ENCODE measurements around the gene ENOX2.
"Not testable (repeated sequence)": the region's sequence is repeated elsewhere in the genome, so short reads cannot be mapped to it uniquely, and the experiment has no call there.

ENOX2 gene

DNA sequence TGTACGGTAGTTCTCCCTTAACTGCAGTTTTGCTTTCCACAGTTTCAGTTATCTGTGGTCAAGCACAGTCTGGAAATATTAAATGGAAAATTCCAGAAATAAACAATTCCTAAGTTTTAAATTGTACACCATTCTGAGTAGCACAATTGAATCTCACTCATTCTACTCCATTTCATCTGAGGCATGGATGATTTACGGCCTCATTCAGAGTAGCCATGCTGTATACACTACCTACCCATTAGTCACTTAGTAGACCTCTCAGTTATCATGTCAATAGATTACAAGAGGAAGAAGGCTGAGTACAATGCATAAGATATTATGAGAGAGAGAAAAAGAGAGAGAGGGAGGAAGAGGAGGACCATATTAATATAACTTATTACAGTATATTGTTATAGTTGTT lies 77.5 kb downstream of the ENOX2 start:
- no peak for DNase-seq (ENCODE audit: low spot score)

DNA sequence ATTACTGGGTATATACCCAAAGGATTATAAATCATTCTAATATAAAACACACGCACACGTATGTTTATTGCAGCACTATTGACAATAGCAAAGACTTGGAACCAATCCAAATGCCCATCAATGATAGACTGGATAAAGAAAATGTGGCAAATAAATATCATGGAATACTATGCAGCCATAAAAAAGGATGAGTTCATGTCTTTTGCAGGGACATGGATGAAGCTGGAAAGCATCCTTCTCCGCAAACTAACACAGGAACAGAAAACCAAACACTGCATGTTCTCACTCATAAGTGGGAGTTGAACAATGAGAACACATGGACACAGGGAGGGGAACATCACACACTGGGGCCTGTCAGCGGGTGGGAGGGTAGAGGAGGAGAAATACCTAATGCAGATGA lies 83.6 kb downstream of the ENOX2 start:
- not testable (repeated sequence) for DNase-seq (ENCODE audit: low spot score)

DNA sequence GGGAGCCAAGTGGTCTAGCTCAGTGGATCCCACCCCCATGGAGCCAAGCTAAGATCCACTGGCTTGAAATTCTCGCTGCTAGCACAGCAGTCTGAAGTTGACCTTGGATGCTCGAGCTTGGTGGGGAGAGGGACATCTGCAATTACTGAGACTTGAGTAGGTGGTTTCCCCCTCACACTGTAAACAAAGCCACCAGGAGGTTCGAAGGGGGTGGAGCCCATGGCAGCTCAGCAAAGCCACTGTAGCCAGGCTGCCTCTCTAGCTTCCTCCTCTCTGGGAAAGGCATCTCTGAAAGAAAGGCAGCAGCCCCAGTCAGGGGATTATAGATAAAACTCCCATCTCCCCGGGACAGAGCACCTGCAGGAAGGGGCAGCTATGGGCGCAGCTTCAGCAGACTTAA lies 89.1 kb downstream of the ENOX2 start:
- not testable (repeated sequence) for DNase-seq (ENCODE audit: low spot score)

DNA sequence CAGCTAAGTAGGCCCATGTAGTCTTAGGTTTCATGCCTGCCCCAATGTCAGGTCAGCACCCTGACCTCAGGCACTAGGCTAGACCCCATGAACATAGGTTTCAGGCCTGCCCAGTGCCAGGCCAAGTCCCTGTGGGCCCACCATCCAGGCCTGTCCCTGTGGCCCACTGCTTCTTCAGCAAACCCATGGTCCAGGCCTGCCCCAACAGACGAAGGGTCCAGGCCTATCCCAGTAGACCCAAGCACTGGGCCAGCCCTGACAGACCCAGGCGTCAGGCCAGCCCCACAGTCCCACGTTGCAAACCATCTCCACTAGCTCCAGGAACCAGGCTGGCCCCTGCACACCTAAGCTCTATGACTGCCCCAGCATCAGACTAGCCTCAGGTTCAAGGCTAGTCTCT lies 92.4 kb downstream of the ENOX2 start:
- no peak for DNase-seq (ENCODE audit: low spot score)

DNA sequence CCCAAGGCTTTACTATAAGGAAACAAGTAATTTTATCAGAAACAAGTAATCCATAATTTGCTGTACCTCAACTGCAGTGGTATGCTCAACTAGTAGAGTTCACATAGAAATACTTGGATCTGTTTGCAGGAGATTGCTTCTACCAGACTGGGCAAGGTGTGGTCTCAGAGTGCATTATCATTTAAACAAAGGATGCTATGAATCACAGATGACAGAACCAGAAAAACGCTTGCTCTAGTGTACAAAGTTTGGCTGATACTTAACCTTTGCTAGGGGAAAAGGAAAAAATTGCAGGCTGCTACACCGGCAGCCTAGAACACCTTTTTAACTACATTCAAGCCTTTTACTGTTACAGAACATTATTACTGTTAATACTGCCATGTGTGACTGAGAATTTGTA lies 97.1 kb downstream of the ENOX2 start:
- no peak for DNase-seq (ENCODE audit: low spot score)

DNA sequence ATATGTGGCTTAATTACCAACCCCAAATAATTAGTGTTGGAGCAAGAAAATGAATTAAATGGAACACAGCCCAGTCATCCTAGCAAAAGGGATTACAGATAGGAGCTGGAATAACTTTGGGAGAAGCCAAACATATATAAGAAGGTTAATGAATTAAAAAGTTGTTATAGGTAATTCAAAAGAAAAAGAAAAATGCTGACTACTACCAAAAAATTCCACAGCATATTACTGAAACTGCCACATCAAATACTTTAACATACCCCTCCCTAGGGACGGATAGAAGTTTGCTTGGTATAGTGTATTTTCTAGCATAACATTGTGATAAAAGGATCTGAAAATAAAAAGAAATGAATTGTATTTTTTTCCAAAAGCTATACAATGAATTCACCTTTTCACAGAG lies 99.5 kb downstream of the ENOX2 start:
- DNase-seq (ENCODE audit: low spot score) = no peak

DNA sequence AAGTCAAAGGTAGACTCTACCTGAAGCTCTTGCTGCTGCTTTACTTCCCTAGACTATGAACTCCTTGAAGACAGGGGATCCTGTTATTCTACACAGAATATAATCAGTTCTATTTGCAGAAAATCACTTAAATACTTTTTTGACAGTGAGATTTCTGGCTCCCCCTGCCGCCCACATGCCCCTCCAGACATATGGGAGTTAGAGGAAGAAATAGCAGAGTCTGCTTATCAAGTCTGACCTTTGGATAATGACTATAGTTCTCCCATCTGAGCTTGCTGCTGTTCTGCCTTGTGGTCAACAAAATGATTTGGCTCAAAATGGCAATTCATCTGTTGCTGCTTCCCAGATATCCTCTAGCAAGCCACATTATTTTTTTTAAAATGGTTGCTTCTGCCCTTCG lies 101.1 kb downstream of the ENOX2 start:
- DNase-seq (ENCODE audit: low spot score) = peak; percentile 1

DNA sequence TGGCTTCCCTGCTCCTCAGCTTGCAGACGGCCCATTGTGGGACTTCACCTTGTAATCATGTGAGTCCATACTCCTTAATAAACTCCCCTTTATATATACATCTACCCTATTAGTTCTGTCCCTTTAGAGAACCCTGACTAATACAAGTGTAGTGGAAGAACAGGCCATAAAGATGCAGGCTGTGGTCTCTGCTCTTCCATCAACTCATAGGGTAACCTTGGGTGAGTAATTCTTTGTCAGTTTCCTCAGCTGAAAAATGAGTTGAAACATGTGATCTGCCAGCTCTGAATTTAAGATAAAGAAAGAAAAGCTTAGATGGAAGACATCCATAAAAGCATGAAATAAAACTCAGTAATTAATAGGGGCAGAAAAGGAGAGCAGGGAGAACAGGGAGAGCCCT lies 103.6 kb downstream of the ENOX2 start:
- DNase-seq (ENCODE audit: low spot score) = peak; percentile 3

DNA sequence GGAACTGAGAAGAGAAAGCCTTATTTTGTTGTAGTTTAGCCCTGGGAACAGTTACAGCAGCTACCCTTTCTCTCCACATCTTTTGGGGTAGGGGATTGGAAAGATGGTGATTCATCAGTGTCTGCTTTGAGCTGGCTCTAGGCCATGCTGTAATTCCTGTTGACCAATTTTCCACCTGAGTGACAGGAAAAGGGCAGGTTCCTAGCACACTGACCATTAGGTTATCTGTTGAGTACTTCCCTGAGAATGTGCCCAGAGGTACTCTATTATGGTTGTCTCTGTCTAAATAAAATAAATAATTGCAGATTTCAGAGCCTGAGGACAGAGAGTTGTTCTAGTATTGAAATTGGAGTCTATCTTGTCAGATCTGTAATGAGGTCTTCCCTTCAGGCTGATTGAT lies 109.0 kb downstream of the ENOX2 start:
- no peak for DNase-seq (ENCODE audit: low spot score)

DNA sequence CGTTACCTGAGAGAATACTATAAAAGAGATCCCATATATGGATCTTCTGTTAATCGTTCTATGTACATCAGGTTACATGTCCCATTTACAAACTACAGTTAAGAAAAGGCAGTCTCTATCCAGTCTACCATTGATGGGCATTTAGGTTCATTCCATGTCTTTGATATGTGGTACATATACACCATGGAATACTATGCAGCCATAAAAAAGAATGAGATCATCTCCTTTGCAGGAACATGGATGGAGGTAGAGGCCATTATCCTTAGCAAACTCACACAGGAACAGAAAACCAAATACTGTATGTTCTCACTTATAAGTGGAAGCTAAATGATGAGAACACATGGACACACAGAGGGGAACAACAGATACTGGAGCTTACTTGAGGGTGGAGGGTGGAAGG lies 111.1 kb downstream of the ENOX2 start:
- not testable (repeated sequence) for DNase-seq (ENCODE audit: low spot score)

DNA sequence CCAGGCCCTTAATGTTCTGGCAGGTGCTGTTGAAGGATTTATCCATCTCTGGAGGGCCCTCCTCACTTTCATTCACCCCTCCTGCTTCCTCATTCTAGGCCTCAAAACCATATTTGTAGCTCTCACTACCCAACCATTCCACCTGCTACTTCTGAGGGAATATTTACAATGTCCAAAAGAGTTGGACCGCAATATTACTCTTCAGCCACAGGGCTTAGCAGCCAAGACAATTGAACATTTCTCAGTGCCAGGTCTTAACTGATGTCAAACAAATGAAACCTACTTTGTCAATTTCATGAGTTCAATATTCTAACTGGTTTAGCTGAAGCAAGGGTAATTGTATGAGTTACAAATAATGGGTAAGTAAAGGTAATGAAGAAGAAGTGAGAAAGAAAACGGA lies 113.2 kb downstream of the ENOX2 start:
- DNase-seq (ENCODE audit: low spot score) = no peak

DNA sequence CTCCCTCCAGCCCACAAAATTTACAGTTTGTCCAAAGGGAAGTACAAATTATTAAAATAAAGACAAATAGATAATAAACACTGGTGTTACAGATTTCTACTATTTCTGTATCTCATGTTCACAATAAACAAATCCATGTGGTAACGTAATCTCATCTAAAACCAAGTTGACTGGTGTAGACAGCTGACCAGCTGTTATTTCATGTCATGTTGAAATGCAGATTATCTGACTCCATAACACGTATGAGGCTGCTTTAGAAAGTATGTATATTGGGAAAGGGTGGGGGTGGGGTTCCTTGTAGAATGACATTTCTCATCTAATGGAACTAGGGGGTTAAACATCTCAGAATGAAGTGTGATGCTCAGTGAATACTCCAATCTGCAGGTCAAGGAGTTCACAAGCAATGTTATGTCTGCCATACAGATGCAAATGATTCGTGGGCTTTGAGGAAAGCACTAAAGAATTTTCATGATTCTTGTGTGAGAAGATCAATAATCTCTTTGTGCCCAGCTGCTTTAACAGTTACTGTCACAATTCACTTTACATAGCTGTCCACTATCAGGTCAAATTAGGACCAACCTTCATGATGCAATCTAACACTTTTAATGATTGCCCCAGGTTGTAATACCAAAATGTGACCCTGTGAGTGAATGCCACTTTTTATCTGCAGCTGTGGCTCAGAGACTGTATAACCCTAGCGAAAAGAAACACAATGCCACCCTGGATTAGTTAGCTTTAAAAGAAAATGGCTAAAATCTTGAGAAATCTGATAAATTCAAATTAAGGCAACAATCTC lies 114.0 kb downstream of the ENOX2 start:
- DNase-seq (ENCODE audit: low spot score) = no peak

DNA sequence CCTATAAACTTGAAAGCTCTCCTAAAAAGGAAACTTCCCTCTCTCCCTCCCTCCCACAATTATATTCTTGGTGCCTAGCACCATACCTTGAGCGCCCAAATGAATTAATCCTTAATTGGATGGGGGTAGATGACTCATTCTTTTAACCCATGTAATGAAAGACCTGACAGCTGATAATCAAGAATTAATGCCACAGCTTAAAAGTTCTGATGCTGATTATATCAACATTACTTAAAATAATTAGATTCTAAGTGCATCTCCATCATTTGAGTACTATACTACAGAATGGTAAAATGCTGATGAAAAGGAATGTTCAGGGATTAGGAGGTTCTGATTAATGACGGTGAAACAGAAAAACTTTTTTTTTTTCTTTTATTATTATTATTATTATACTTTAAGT lies 117.0 kb downstream of the ENOX2 start:
- DNase-seq (ENCODE audit: low spot score) = no peak

DNA sequence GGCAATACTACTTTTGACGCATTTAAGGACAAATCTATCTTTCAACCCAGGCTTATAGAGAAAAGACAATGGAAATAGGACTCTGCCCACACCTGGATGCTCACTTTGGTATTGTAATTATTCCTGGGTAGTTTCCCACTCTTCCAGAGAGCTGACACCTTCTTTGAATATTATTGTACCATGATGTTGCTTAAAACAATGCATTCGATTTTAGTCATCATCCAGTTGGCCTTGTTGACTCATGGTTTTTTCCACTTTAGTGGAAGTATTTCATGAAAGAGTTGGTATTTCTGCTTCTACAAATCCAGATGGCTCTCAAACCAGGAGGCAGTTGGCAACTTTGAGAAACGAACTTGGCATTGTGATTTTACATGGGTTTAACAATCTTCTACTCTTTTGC lies 124.2 kb downstream of the ENOX2 start:
- peak; percentile 1 for DNase-seq (ENCODE audit: low spot score)

DNA sequence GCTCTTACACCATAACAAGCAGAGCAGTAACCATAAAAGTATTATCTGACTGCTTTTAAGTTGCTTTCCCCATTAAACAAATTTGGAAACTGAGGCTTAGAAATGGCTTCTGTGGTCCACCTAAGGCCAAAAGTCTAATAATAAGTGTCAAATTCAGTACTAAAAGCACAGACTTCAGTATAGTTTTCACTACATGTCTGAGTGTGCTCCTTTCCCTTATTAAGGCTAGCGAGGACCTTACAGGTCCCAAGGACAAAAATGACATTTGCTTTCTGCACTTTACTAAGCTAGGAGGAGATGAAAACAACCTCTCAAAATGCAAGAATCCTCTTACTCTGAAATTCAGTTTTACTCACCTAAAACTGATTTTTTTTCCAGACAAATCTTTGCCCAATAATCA lies 127.2 kb downstream of the ENOX2 start:
- DNase-seq (ENCODE audit: low spot score) = no peak

DNA sequence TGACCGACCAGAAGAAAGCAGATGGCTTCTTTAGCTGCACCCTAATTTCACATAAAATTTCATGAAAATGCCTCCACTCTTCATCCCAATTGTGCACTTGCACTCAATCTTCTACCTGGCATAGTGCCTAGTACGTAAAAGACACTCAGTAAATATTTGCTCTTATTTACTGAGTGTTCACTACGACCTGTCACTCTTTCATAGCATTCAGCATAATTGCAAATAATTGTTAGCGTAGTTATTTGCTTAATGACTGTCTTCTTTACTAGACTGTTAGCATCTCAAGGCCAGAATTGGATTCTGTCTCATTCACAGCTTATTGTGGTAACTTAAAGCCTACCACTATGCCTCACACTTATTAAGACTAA lies 130.2 kb downstream of the ENOX2 start:
- no peak for DNase-seq (ENCODE audit: low spot score)

DNA sequence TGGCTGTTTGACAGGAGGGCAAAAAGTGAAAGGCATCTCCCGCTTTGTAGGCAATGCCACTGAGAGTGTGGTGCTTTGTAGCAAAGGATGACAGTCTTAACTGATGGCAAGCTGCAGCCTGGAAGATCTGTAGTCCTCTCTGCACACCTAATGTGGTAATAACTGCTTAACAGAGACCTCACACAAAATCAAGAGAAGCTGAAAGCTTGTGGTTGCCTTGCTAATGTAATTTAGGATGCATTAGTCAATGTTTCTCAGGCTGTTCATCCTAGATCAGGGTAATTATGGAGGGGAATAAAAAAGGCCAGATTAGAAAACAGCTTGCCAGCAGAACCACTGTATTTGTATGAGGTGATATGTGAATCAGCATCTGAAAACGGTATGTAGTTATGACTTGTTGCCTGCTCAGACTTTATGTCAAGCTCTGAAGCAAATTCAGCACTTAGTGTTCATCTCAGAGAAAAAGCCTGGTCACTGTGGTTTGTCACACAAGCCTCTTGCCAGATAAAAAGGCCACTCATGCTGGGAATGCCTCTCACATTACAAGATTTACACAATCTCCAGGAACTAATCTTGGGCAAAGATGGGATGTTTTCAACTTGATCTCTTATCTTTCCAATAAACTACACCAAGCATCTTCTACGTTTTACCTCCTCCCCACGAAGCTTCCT lies 130.8 kb downstream of the ENOX2 start:
- DNase-seq (ENCODE audit: low spot score) = peak; percentile 6

DNA sequence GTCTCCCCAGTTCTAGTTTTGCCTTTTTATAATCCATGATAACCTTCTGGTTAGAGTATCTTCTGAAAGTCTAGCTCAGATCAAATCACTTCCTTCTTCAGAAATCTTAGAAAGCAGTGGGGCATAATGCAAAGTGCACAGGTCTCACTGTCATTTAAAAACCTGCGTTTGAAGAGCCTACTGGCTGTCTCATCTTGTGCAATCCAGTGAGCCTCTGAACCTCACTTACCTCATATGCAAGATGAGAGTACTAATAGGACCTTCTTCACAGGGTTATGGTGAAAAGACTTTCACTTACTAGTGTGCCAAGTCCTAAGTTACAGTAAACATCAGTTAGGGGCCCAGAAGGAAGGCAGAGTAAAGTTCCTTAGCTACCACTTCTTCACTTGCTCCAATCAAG lies 131.4 kb downstream of the ENOX2 start:
- DNase-seq (ENCODE audit: low spot score) = no peak

DNA sequence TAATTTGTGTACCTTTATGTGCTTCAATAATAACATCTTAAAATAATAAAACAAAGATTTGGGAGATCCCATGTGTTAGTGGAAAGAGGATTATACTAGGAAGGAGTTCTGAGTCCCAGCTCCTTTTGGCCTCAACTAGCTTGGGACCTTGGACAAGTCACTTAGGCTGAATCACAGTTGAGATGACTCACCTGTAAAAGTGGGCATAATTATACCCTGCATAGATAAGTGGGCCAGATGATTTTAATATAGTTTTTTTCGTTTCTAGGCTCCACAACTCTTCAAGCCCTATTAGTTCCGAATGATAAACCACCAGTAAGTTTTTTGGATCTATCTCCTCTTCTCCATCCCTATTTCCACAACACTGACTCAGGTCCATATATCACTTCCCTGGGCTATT lies 131.8 kb downstream of the ENOX2 start:
- no peak for DNase-seq (ENCODE audit: low spot score)

DNA sequence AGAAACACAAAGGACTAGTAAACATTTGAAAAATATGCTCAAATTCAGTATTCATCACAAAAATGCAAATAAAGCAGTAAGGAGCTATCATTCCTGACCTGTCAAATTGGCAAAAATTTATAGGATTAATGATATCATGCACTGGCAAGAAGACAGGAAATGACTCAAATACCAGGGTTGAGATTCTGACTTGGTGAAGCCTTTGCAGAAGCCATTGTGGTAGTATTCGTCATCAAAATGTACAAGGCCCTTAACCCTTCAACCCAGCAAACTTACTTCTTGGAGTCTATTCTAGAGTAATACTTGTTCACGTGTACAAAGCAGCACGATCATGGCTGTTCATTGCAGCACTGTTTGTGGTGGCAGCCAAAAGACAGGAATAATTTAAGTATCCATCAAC lies 132.4 kb downstream of the ENOX2 start:
- peak; percentile 42 for DNase-seq (ENCODE audit: low spot score)

DNA sequence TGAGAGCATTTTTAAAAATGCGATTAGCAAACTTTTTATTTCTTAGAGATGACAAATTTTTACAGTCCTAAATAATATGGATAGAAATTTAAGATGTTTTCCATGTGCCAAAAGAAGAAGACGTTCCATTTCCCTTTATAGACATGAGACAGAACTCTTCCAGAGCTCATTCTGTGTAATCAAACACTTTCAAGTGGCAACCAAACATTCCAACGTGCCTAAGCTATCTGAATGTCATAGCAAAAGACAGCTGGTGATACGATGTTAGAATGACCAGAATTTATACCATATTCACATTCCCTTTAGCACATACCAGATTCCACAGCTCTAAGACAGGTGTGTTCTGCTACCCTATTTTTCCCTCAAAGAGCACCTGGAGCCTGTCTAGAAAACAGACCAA lies 133.2 kb downstream of the ENOX2 start:
- DNase-seq (ENCODE audit: low spot score) = no peak

DNA sequence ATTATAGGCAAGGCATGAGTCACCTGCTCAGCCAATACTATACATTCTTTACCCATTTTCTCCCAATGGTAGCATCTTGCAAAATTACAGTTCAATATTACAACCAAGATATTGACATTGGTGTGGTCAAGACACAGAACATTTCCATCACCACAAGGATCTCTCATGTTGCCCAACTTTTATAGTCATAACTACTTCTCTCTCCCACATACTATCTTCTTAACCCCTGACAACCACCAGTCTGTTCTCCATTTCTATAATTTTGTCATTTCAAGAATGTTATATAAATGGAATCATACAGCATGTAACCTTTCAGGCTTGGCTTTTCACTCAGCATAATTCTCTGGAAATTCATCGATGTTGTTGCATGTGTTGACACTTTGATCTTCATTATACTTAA lies 144.9 kb downstream of the ENOX2 start:
- no peak for DNase-seq (ENCODE audit: low spot score)

DNA sequence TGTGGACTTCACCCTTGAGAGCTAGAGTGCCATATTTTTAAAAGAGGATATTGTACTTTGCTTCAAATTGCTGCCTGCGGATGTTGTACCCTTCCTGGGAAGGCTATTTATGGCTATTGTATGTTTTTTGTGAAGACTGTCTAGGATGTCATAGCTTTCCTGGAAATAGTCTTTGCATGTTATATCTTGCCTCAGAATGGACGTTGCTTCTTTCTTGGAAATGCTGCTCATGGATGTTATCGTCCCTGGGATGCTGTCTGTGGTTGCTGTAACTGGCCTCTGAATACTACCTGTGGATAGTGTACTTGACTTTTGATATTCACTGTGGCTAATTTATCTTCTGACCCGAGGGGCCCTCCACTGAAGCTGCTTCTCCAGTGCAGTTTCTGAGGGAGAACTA lies 146.8 kb downstream of the ENOX2 start:
- no peak for DNase-seq (ENCODE audit: low spot score)

DNA sequence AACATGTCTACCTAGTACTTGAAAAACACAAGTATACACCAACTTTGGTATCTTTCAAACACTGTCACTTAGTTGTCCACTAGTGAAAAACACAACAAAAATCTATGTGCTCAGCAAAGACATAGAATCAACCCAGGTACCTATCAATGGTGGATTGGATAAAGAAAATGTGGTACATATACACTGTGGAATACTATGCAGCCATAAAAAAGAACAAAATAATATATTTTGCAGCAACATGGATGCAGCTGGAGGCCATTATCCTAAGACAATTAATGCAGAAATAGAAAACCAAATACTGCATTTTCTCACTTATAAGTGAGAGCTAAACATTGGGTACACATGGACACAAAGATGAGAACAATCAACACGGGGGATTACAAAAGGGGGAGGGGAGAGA lies 148.7 kb downstream of the ENOX2 start:
- DNase-seq (ENCODE audit: low spot score) = no peak
